ENCODE data around the gene ZNF618. TPM values are rescaled to one million over a fixed set of nuclear protein-coding genes. Genes with fewer than 3 reads are reported as not detected.

Gene ZNF618
- total RNA-seq, 2 experiments from 2014 or later = 0.12 to 0.33 TPM

DNA sequence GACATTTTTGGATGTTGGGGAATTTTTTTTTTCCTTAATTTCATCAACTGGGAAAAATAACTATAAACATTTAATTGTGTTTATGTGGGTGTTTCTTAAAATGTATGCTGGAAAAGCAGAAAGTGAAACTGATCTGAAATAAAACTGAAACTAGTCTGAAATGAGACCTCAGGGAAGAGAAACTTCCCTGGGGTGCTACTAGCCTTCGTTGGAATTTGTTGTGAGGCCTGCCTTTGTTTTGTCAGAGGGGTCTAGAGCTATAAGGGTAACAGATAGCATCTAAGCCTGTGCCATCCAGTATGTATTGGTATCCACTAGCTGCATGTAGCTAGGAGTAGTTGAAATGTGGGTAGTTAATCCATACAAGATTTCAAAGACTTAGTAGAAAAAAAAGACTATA, 10.4 kb downstream of the ZNF618 start:
- Mint-ChIP-seq H3K4me3 (no peak overlapping the region), H3K27ac (no peak overlapping the region), H3K36me3 (no peaks in the 10 kb centered on the region), H3K9me3 (peaks cover 8% of the 10 kb centered on the region), H3K27me3 (peaks cover 3% of the 10 kb centered on the region), H3K4me1 (ENCODE audit: low read depth) (peaks cover 18% of the 10 kb centered on the region)
- peak; percentile 12 for DNase-seq
- intact Hi-C loops (cut with micrococcal nuclease) = no loop called here
- POLR2A ChIA-PET = no interaction called here
- CTCF ChIA-PET = no interaction called here

DNA sequence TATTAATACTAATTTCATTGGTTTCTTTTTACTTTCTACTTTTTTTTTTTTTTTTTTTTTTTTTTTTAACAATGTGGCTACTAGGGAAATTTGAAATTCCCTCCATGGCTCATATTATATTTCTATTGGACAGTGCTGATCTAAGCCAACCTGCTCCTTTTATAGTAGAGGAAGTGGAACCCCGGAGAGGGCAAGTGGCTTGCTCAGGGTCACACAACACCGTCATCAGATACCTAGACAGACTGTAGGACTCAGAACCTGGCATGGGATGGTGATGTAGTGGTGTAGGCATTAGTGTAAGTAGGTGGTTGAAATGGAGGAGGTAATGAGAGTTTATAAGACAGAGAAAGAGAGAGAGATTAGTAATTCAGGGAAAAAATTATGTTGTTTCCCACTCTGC, 10.8 kb downstream of the ZNF618 start:
- DNase-seq = no peak
- H3K36me3 Mint-ChIP-seq = no peaks in the 10 kb centered on the region
- CTCF ChIA-PET = no interaction called here
- intact Hi-C loops (cut with micrococcal nuclease) = no loop called here
- H3K4me3 Mint-ChIP-seq = no peak overlapping the region
- peaks cover 8% of the 10 kb centered on the region for H3K9me3 Mint-ChIP-seq
- no peak overlapping the region for H3K27ac Mint-ChIP-seq
- no peaks in the 10 kb centered on the region for H3K27me3 Mint-ChIP-seq
- peaks cover 18% of the 10 kb centered on the region for H3K4me1 Mint-ChIP-seq (ENCODE audit: low read depth)
- POLR2A ChIA-PET = no interaction called here

DNA sequence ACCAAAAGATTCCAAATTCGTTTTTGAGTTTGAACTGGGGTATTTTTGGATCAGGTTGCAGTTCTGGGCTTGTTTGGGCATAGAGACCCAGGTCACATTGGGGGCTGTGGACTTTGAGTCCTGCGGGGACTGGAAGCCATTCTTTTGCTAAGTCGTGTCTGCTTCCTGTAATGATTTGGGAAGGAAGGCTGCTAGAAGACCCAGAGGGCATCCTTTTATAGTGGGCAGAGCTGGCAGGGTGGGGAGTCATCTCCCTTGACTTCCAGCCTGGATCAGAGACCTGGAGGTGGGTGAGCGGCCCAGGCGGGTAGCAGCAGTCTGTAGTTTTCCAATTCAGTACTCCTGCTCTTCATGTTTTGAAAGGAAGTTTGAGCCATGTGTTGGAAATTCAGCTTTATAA, 11.3 kb downstream of the ZNF618 start:
- Mint-ChIP-seq H3K4me1 (ENCODE audit: low read depth) (peaks cover 18% of the 10 kb centered on the region), H3K27ac (no peak overlapping the region), H3K9me3 (peaks cover 8% of the 10 kb centered on the region), H3K27me3 (no peaks in the 10 kb centered on the region), H3K36me3 (no peaks in the 10 kb centered on the region), H3K4me3 (no peak overlapping the region)
- intact Hi-C loops (cut with micrococcal nuclease) = no loop called here
- CTCF ChIA-PET = no interaction called here
- no peak for DNase-seq
- POLR2A ChIA-PET = no interaction called here

DNA sequence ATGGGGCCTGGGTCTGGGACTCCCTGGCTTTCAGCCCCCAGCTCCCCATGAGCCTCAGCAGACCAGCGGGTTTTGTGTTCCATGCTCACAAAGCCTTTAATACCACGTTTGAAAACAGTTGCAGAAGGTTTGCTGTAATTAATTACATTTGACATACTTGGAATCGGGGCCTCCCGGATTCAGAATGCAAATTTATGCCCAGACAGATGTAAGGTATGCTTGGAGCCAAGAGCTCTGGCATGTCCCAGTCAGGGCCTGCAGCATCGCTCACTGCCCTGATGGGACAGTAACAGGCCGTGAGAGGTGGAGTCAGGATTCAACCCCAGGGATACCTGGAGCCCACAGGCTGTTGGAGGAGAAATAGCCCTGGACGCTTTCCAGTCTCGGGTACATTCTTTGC, 12.2 kb downstream of the ZNF618 start:
- CTCF ChIA-PET = no interaction called here
- intact Hi-C loops (cut with micrococcal nuclease) = no loop called here
- H3K36me3 Mint-ChIP-seq = no peaks in the 10 kb centered on the region
- peaks cover 8% of the 10 kb centered on the region for H3K9me3 Mint-ChIP-seq
- no peak overlapping the region for H3K4me3 Mint-ChIP-seq
- no peak overlapping the region for H3K27ac Mint-ChIP-seq
- no peaks in the 10 kb centered on the region for H3K27me3 Mint-ChIP-seq
- DNase-seq = no peak
- POLR2A ChIA-PET = no interaction called here
- peaks cover 18% of the 10 kb centered on the region for H3K4me1 Mint-ChIP-seq (ENCODE audit: low read depth)

DNA sequence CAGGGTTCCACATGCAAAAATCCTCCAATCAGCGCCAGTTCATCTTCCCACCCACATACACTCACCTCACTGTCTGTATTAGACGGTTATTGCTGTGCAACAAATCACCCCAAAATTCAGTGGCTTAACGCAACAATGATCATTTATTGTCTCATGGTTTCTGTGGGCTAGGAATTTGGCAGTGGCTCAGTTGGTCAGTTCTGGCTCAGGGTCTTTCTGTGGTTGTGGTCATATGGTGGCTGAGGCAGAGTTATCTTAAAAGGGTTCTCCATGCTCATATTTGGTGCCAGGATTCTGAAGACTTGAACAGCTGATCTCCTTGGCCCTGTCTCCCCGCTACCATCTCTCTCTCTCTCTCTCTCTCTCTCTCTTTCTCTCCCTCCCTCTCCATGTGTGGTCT, 12.9 kb downstream of the ZNF618 start:
- Mint-ChIP-seq H3K9me3 (peaks cover 8% of the 10 kb centered on the region), H3K27me3 (no peaks in the 10 kb centered on the region), H3K4me1 (ENCODE audit: low read depth) (peaks cover 18% of the 10 kb centered on the region), H3K4me3 (no peak overlapping the region), H3K27ac (no peak overlapping the region), H3K36me3 (no peaks in the 10 kb centered on the region)
- DNase-seq = no peak
- ChIA-PET POLR2A (no interaction called here), CTCF (no interaction called here)
- intact Hi-C loops (cut with micrococcal nuclease) = no loop called here

DNA sequence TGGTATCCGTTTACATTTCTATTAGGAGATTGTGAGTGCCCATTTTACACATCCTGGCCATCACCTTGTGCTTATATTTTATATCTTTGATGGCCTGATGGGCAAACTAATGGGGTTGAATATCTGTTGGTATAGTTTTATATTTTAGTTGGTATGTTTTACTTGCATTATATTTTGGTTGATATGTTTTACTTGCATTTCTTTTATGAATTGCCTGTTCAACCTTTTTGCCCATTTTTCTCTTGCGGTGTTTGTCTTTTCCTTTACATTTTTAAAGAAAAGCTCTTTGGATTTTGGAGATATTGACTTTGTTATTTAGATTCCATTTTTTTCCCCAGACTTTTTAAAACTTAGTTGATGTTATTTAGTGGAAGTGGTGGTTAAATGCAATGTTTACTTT, 14.6 kb downstream of the ZNF618 start:
- intact Hi-C loops (cut with micrococcal nuclease) = no loop called here
- Mint-ChIP-seq H3K27ac (no peak overlapping the region), H3K9me3 (peaks cover 8% of the 10 kb centered on the region), H3K27me3 (no peaks in the 10 kb centered on the region), H3K4me3 (no peak overlapping the region), H3K4me1 (ENCODE audit: low read depth) (peaks cover 15% of the 10 kb centered on the region), H3K36me3 (no peaks in the 10 kb centered on the region)
- ChIA-PET POLR2A (no interaction called here), CTCF (interaction anchor here (1.0 kb wide), 1 partner anchor 14 kb away, joined by 3 read pairs; no protein-coding TSS in a partner anchor)
- DNase-seq = no peak

DNA sequence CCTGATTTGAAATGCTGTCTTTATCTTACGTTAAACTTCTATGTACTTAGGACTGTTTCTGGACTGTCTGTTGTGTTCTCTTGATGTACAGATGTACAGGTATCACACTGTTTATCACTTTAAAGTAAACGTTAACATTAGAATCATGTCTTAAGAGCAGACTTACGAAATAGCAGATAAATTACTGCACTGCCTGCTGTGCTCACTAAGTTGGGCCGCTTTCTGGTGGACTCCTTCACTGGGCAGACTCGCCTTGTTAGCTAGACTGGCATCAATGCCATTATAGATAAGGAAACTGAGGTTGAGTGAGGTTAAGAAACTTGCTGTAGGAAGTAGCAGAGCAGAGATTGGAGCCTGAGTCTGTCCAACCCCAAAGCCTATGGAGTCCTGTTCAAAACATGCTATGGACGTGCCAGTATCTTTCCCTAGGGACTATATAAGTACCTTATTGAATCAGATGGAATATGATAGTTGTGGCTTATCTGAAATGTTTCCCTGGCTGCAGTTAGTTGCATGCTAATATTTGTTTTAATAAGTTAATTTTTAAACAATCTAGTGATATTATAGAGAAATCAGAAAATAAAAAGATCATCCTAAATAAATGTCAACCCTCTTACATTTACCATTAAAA, 16.9 kb downstream of the ZNF618 start:
- Mint-ChIP-seq H3K9me3 (peaks cover 8% of the 10 kb centered on the region), H3K36me3 (no peaks in the 10 kb centered on the region), H3K4me3 (no peak overlapping the region), H3K27me3 (no peaks in the 10 kb centered on the region), H3K4me1 (ENCODE audit: low read depth) (no peaks in the 10 kb centered on the region), H3K27ac (no peak overlapping the region)
- no peak for DNase-seq
- CTCF ChIA-PET = no interaction called here
- POLR2A ChIA-PET = no interaction called here
- intact Hi-C loops (cut with micrococcal nuclease) = no loop called here

DNA sequence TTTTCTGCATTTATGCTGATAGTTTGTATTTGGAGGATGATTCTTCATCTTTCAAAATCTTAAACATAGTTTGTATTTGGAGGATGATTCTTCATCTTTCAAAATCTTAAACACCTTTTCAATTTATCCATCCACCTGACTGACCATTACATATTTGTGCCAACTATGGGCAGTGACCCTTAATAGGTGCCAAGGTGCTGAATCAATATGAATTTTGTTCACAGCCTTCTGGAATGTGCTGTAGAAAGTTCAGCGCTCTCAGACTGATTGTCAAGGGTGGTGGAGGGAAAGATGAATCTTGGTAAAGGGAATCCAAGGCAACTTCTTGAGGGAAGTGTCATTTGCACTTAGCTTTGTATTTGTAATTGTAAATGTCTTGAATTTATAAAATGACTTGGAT, 18.1 kb downstream of the ZNF618 start:
- peaks cover 6% of the 10 kb centered on the region for H3K27me3 Mint-ChIP-seq
- DNase-seq = no peak
- POLR2A ChIA-PET = no interaction called here
- peaks cover 8% of the 10 kb centered on the region for H3K9me3 Mint-ChIP-seq
- no peak overlapping the region for H3K4me3 Mint-ChIP-seq
- CTCF ChIA-PET = no interaction called here
- no peaks in the 10 kb centered on the region for H3K36me3 Mint-ChIP-seq
- intact Hi-C loops (cut with micrococcal nuclease) = no loop called here
- H3K27ac Mint-ChIP-seq = no peak overlapping the region
- no peaks in the 10 kb centered on the region for H3K4me1 Mint-ChIP-seq (ENCODE audit: low read depth)

DNA sequence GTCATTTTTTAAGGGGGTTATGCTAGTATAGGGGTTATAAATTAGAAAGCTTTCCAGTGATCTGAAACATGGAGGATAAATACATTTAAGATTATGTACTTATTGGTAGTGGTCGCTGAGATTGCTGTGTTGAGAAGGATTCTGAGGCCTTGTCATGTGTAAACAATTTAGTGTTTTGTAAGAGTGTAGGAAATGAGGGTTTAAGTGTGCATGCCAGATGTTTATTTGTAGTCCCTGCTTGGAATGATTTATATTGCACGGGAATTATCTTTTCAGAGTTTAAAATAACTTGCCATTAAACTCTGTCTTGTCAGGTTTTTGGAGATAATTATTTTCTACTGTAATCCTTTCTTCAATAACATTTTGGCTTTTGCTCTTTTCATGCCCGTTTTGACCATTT, 19.4 kb downstream of the ZNF618 start:
- no peak overlapping the region for H3K4me3 Mint-ChIP-seq
- CTCF ChIA-PET = no interaction called here
- no peaks in the 10 kb centered on the region for H3K4me1 Mint-ChIP-seq (ENCODE audit: low read depth)
- H3K36me3 Mint-ChIP-seq = no peaks in the 10 kb centered on the region
- POLR2A ChIA-PET = no interaction called here
- intact Hi-C loops (cut with micrococcal nuclease) = no loop called here
- peaks cover 6% of the 10 kb centered on the region for H3K9me3 Mint-ChIP-seq
- H3K27me3 Mint-ChIP-seq = peaks cover 7% of the 10 kb centered on the region
- H3K27ac Mint-ChIP-seq = no peak overlapping the region
- no peak for DNase-seq

DNA sequence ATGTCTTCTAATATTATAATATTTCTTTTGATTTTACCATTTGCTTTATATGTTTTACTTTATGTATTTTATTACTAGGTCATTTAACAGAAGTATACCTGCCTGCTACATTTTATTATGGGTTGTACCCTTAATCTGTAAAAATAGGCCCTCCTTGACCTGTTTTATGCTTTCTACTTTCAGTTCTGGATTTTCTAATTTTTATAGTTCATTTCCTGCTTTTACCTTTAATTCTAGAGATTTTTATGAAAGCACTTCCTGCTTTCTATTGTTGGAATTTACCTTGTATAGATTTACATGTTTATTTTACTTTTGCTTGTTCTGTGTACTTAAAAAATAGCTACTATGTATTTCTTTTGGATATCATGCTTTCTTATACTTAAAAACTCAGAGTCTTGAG, 20.6 kb downstream of the ZNF618 start:
- H3K36me3 Mint-ChIP-seq = no peaks in the 10 kb centered on the region

DNA sequence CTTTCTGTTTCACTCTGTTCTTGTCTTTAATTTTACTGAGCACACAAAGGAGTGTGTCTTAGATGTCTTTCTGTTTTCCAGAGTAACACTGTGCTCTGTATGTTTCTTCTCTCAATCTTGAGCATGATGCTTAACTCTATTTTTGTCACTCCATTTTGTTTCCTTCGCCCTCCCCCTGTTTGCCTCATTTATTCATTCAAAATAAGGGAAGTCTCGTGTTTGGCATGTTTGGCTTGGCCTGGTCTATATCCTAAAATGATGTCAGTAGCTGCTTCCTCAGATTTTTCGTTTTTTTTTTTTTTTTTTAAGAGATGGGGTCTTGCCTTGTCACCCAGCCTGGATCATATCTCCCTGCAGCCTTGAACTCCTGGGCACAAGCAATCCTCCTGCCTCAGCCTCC, 22.0 kb downstream of the ZNF618 start:
- Mint-ChIP-seq H3K27me3 (peaks cover 9% of the 10 kb centered on the region), H3K27ac (no peak overlapping the region), H3K9me3 (peaks cover under 1% of the 10 kb centered on the region), H3K36me3 (no peaks in the 10 kb centered on the region), H3K4me1 (ENCODE audit: low read depth) (no peaks in the 10 kb centered on the region), H3K4me3 (no peak overlapping the region)
- POLR2A ChIA-PET = no interaction called here
- intact Hi-C loops (cut with micrococcal nuclease) = no loop called here
- no peak for DNase-seq
- CTCF ChIA-PET = no interaction called here

More for the DNA sequence above, 20.6 kb downstream of the ZNF618 start:
- H3K27me3 Mint-ChIP-seq = peaks cover 8% of the 10 kb centered on the region
- CTCF ChIA-PET = no interaction called here
- H3K9me3 Mint-ChIP-seq = no peaks in the 10 kb centered on the region
- intact Hi-C loops (cut with micrococcal nuclease) = no loop called here
- H3K4me1 Mint-ChIP-seq (ENCODE audit: low read depth) = no peaks in the 10 kb centered on the region
- no peak overlapping the region for H3K4me3 Mint-ChIP-seq
- H3K27ac Mint-ChIP-seq = no peak overlapping the region
- DNase-seq = no peak
- POLR2A ChIA-PET = no interaction called here

DNA sequence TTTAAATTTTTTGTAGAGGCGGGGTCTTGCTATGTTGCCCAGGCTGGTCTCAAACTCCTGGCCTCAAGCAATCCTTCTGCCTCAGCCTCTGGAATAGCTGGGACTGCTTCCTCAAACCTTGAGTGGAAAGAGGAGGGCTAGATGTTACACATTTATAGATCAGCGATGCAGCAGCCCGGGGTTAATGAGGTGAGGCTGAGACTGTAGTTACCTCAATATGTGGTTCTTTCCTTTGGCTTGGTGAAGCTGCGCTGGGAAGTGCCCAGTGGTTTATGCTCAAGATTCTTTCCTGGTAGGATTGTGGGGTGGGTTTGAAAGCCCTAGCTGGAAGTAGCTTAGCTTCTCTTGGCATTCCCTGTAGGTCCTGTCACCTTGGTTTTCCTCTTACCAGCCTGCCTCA, 22.5 kb downstream of the ZNF618 start:
- CTCF ChIA-PET = interaction anchor here (0.6 kb wide), 1 partner anchor 84 kb away, joined by 3 read pairs; no protein-coding TSS in a partner anchor
- no peaks in the 10 kb centered on the region for H3K36me3 Mint-ChIP-seq
- DNase-seq = no peak
- H3K27me3 Mint-ChIP-seq = peaks cover 9% of the 10 kb centered on the region
- POLR2A ChIA-PET = no interaction called here
- no peak overlapping the region for H3K4me3 Mint-ChIP-seq
- H3K4me1 Mint-ChIP-seq (ENCODE audit: low read depth) = no peaks in the 10 kb centered on the region
- no peak overlapping the region for H3K27ac Mint-ChIP-seq
- H3K9me3 Mint-ChIP-seq = peaks cover 5% of the 10 kb centered on the region
- intact Hi-C loops (cut with micrococcal nuclease) = no loop called here

DNA sequence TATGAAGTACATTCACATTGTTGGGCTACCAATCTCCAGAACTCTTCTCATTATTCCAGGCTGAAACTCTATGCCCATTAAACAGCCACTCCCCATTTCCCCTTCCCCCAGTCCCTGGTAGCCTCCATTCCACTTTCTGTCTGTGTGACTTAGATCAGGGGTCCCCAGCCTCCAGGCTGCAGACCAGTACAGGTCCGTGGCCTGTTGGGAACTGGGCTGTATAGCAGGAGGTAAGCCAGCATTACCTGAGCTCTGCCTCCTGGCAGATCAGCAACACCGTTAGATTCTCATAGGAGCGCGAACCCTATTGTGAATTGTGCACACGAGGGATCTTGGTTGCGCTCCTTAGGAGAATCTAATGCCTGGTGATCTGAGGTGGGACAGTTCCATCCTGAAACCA, 23.1 kb downstream of the ZNF618 start:
- H3K27ac Mint-ChIP-seq = no peak overlapping the region
- H3K4me3 Mint-ChIP-seq = no peak overlapping the region
- POLR2A ChIA-PET = no interaction called here
- DNase-seq = no peak
- H3K4me1 Mint-ChIP-seq (ENCODE audit: low read depth) = no peaks in the 10 kb centered on the region
- peaks cover 9% of the 10 kb centered on the region for H3K9me3 Mint-ChIP-seq
- CTCF ChIA-PET = interaction anchor here (0.6 kb wide), 1 partner anchor 84 kb away, joined by 3 read pairs; no protein-coding TSS in a partner anchor
- intact Hi-C loops (cut with micrococcal nuclease) = no loop called here
- no peaks in the 10 kb centered on the region for H3K36me3 Mint-ChIP-seq
- H3K27me3 Mint-ChIP-seq = peaks cover 9% of the 10 kb centered on the region

Data from activated CD4-positive, alpha-beta memory T cell treated with anti-CD3 and anti-CD28 coated beads for 36 hours (primary cell).